GM23338 (cell line): ENCODE results near the gene TLCD3A. TPM values are rescaled to one million over a fixed set of nuclear protein-coding genes. Genes with fewer than 3 reads are reported as not detected.

Experiments
- ATAC-seq: fragments of 200-7000 bp; cut with Tn5 transposase; 3 replicates; pipeline ENCODE4 v1.9.1; 2020
- DNase-seq: peaks from one replicate; pipeline ENCODE4 v3.0.0-alpha.2; 2015; ENCODE audit warnings: low spot score
- H2AFZ ChIP-seq: fragments of 200-600 bp; sonication (generic); 2 replicates; pipeline ENCODE4 v1.8.0; 2016; ENCODE audit warnings: antibody characterized with exemption, mild to moderate bottlenecking, moderate library complexity
- H3F3A ChIP-seq: fragments of 200-600 bp; sonication (generic); replicated peaks from 2 replicates; pipeline ENCODE4 v1.8.0; 2017; ENCODE audit warnings: antibody characterized with exemption, mixed run types, low read depth
- H3K27ac ChIP-seq: fragments of 200-600 bp; sonication (generic); 2 replicates; pipeline ENCODE4 v1.6.1; 2016; ENCODE audit warnings: low read depth
- H3K27me3 ChIP-seq: fragments of 200-600 bp; sonication (generic); 2 replicates; pipeline ENCODE4 v1.8.0; 2016; ENCODE audit warnings: mild to moderate bottlenecking, mixed run types, moderate library complexity; ENCODE audit not compliant: insufficient read depth
- H3K36me3 ChIP-seq: fragments of 200-600 bp; sonication (generic); 2 replicates; pipeline ENCODE4 v1.8.0; 2016; ENCODE audit warnings: mild to moderate bottlenecking; ENCODE audit not compliant: insufficient read depth
- H3K4me1 ChIP-seq: fragments of 200-600 bp; sonication (generic); 2 replicates; pipeline ENCODE4 v1.8.0; 2016; ENCODE audit warnings: mild to moderate bottlenecking, moderate library complexity; ENCODE audit not compliant: insufficient read depth
- H3K4me2 ChIP-seq: fragments of 200-600 bp; sonication (generic); 2 replicates; pipeline ENCODE4 v1.7.1; 2017; ENCODE audit warnings: mixed run types
- H3K4me3 ChIP-seq: fragments of 200-600 bp; sonication (generic); 2 replicates; pipeline ENCODE4 v1.6.1; 2016; ENCODE audit warnings: mixed run types
- H3K79me2 ChIP-seq: fragments of 200-600 bp; sonication (generic); replicated peaks from 2 replicates; pipeline ENCODE4 v1.8.0; 2017; ENCODE audit warnings: mild to moderate bottlenecking; ENCODE audit not compliant: insufficient read depth
- H3K9me2 ChIP-seq: fragments of 200-600 bp; sonication (generic); 2 replicates; pipeline ENCODE4 v1.8.0; 2017; ENCODE audit not compliant: insufficient read depth
- H4K20me1 ChIP-seq: fragments of 200-600 bp; sonication (generic); replicated peaks from 2 replicates; pipeline ENCODE4 v1.8.0; 2017; ENCODE audit warnings: mild to moderate bottlenecking; ENCODE audit not compliant: insufficient read depth
- H3K27ac Mint-ChIP-seq: 2 replicates; pipeline ENCODE4 v1.8.0; 2020; ENCODE audit warnings: inconsistent platforms, mild to moderate bottlenecking, moderate library complexity, mixed read lengths
- H3K27me3 Mint-ChIP-seq: 3 replicates; pipeline ENCODE4 v1.8.0; 2022; ENCODE audit warnings: low read depth, mild to moderate bottlenecking, moderate library complexity, mixed read lengths, inconsistent platforms; ENCODE audit not compliant: insufficient read depth, poor library complexity
- H3K36me3 Mint-ChIP-seq: 3 replicates; pipeline ENCODE4 v1.8.0; 2021; ENCODE audit warnings: low read depth, mild to moderate bottlenecking, inconsistent platforms, moderate library complexity, mixed read lengths
- H3K4me1 Mint-ChIP-seq: 3 replicates; pipeline ENCODE4 v1.8.0; 2020; ENCODE audit warnings: mild to moderate bottlenecking, inconsistent platforms, mixed read lengths
- H3K4me3 Mint-ChIP-seq: 3 replicates; pipeline ENCODE4 v1.8.0; 2021; ENCODE audit warnings: moderate library complexity, mild to moderate bottlenecking, inconsistent platforms, mixed read lengths
- H3K9me3 Mint-ChIP-seq: 3 replicates; pipeline ENCODE4 v1.8.0; 2020; ENCODE audit warnings: moderate library complexity, mild to moderate bottlenecking, inconsistent platforms, mixed read lengths
- JUNB ChIP-seq: IDR thresholded peaks from one replicate; pipeline ENCODE4 v1.6.1; 2016; ENCODE audit warnings: antibody characterized with exemption; ENCODE audit not compliant: unreplicated experiment
- POLR2AphosphoS5 ChIP-seq: IDR thresholded peaks from 2 replicates; pipeline ENCODE4 v1.6.1; 2016; ENCODE audit warnings: antibody characterized with exemption, low read depth
- STAT1 ChIP-seq: IDR thresholded peaks from one replicate; pipeline ENCODE4 v1.6.1; 2016; ENCODE audit warnings: antibody characterized with exemption; ENCODE audit not compliant: unreplicated experiment
- ZNF114 ChIP-seq: fragments of 250-450 bp; sonication (Bioruptor Pico); IDR thresholded peaks from 2 replicates; pipeline ENCODE4 v1.5.0; 2020; ENCODE audit warnings: mild to moderate bottlenecking, moderate library complexity
- polyA plus RNA-seq: library from polyadenylated mRNA; unstranded; fragments of >200 nt; fragmentation: Nextera tagmentation; extraction: Ambion mirVana; gene quantifications from 2 replicates; pipeline ENCODE4 v1.2.1, GENCODE V29; 2016
- total RNA-seq: library from RNA; depleted of rRNA; stranded (reverse); fragments of >200 nt; shearing (Covaris generic); gene quantifications from 2 replicates; pipeline ENCODE4 v1.2.3, GENCODE V29; 2014
- TF ChIP-seq, protein P1 (sequence below): fragments of 250-450 bp; sonication (Bioruptor Pico); IDR thresholded peaks from 2 replicates; pipeline ENCODE4 v1.5.0; 2020; ENCODE audit warnings: mild to moderate bottlenecking, moderate library complexity
- TF ChIP-seq, protein P2 (sequence below), 2 experiments: fragments of 200-600 bp in 1 of 2; sonication (generic) in 1 of 2; conservative IDR thresholded peaks; 2 replicates each; pipeline versions ENCODE4 v1.5.1 to v1.6.1; 2016 to 2017; ENCODE audit warnings: antibody characterized with exemption in 2 of 2, low read depth in 2 of 2, mild to moderate bottlenecking in 2 of 2, moderate library complexity in 1 of 2
- TF ChIP-seq, protein P3 (sequence below): IDR thresholded peaks from 2 replicates; pipeline ENCODE4 v1.6.1; 2016; ENCODE audit warnings: antibody characterized with exemption

Gene TLCD3A
- total and polyA plus RNA-seq, 2 experiments from 2014 or later, result 10.3 to 21.1 TPM

DNA sequence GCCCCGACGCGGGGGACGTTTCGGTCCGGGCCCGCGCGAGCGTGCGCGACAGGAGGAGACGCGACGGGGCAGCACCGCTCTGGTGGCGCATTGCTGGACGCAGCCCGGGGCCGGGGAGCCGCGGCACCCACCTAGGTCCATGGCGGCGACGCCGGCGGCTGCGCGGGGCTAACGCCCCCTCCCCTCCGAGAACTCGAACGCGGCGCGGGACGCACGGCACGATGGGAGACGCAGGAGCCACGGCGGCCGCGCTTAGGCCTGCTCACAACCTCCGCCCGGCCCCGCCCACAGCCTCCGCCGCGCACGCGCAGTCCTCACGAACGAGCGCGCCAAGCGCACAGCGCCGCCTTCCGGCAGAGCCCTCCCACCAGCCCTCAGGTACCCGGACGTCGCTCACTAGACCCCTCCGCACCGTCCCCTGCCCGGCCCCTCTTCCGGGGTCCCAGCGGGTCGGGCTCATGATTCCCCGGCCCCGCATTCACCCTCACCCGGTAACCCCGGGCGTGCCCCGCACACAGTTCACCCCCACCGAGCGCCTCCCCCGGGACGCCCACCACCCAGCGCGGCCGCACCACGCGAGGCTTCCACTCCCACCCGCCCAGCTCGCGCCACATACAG is 19.7 kb downstream of the TLCD3A start, which contains the start of gene GEMIN4:
TSS of gene GEMIN4 (minus strand) at position 263 of the 618 bp plus-strand sequence. CDS start at position 141, 122 bp downstream.
- TF ChIP-seq POLR2AphosphoS5 (peak; percentile 75), JUNB (no peak), STAT1 (no peak), ZNF114 (no peak)
- TF ChIP-seq, protein P1, sequence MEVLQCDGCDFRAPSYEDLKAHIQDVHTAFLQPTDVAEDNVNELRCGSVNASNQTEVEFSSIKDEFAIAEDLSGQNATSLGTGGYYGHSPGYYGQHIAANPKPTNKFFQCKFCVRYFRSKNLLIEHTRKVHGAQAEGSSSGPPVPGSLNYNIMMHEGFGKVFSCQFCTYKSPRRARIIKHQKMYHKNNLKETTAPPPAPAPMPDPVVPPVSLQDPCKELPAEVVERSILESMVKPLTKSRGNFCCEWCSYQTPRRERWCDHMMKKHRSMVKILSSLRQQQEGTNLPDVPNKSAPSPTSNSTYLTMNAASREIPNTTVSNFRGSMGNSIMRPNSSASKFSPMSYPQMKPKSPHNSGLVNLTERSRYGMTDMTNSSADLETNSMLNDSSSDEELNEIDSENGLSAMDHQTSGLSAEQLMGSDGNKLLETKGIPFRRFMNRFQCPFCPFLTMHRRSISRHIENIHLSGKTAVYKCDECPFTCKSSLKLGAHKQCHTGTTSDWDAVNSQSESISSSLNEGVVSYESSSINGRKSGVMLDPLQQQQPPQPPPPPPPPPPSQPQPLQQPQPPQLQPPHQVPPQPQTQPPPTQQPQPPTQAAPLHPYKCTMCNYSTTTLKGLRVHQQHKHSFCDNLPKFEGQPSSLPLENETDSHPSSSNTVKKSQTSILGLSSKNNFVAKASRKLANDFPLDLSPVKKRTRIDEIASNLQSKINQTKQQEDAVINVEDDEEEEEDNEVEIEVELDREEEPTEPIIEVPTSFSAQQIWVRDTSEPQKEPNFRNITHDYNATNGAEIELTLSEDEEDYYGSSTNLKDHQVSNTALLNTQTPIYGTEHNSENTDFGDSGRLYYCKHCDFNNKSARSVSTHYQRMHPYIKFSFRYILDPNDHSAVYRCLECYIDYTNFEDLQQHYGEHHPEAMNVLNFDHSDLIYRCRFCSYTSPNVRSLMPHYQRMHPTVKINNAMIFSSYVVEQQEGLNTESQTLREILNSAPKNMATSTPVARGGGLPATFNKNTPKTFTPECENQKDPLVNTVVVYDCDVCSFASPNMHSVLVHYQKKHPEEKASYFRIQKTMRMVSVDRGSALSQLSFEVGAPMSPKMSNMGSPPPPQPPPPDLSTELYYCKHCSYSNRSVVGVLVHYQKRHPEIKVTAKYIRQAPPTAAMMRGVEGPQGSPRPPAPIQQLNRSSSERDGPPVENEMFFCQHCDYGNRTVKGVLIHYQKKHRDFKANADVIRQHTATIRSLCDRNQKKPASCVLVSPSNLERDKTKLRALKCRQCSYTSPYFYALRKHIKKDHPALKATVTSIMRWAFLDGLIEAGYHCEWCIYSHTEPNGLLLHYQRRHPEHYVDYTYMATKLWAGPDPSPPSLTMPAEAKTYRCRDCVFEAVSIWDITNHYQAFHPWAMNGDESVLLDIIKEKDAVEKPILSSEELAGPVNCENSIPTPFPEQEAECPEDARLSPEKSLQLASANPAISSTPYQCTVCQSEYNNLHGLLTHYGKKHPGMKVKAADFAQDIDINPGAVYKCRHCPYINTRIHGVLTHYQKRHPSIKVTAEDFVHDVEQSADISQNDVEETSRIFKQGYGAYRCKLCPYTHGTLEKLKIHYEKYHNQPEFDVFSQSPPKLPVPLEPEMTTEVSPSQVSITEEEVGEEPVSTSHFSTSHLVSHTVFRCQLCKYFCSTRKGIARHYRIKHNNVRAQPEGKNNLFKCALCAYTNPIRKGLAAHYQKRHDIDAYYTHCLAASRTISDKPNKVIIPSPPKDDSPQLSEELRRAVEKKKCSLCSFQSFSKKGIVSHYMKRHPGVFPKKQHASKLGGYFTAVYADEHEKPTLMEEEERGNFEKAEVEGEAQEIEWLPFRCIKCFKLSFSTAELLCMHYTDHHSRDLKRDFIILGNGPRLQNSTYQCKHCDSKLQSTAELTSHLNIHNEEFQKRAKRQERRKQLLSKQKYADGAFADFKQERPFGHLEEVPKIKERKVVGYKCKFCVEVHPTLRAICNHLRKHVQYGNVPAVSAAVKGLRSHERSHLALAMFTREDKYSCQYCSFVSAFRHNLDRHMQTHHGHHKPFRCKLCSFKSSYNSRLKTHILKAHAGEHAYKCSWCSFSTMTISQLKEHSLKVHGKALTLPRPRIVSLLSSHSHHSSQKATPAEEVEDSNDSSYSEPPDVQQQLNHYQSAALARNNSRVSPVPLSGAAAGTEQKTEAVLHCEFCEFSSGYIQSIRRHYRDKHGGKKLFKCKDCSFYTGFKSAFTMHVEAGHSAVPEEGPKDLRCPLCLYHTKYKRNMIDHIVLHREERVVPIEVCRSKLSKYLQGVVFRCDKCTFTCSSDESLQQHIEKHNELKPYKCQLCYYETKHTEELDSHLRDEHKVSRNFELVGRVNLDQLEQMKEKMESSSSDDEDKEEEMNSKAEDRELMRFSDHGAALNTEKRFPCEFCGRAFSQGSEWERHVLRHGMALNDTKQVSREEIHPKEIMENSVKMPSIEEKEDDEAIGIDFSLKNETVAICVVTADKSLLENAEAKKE, result no peak
- TF ChIP-seq, protein P2, sequence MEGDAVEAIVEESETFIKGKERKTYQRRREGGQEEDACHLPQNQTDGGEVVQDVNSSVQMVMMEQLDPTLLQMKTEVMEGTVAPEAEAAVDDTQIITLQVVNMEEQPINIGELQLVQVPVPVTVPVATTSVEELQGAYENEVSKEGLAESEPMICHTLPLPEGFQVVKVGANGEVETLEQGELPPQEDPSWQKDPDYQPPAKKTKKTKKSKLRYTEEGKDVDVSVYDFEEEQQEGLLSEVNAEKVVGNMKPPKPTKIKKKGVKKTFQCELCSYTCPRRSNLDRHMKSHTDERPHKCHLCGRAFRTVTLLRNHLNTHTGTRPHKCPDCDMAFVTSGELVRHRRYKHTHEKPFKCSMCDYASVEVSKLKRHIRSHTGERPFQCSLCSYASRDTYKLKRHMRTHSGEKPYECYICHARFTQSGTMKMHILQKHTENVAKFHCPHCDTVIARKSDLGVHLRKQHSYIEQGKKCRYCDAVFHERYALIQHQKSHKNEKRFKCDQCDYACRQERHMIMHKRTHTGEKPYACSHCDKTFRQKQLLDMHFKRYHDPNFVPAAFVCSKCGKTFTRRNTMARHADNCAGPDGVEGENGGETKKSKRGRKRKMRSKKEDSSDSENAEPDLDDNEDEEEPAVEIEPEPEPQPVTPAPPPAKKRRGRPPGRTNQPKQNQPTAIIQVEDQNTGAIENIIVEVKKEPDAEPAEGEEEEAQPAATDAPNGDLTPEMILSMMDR (conservative IDR thresholded peaks at IDR 0.05; ENCODE audit: low read depth in 2 of 2), result peak; percentile 59 to 93
- TF ChIP-seq, protein P3, sequence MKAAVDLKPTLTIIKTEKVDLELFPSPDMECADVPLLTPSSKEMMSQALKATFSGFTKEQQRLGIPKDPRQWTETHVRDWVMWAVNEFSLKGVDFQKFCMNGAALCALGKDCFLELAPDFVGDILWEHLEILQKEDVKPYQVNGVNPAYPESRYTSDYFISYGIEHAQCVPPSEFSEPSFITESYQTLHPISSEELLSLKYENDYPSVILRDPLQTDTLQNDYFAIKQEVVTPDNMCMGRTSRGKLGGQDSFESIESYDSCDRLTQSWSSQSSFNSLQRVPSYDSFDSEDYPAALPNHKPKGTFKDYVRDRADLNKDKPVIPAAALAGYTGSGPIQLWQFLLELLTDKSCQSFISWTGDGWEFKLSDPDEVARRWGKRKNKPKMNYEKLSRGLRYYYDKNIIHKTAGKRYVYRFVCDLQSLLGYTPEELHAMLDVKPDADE, result peak; percentile 40; the same call in 1 of the 2 replicates
- H3K27ac Mint-ChIP-seq, result peak within 1 kb of the TSS; percentile 87
- Histone ChIP-seq H3K4me3 (peak within 1 kb of the TSS; percentile 96), H3K4me1 (peaks cover 6% of the 10 kb centered on the region; the same call in 1 of the 2 replicates), H3K79me2 (peaks cover 36% of the 10 kb centered on the region), H3K4me2 (peak within 1 kb of the TSS; percentile 99), H3K36me3 (peaks cover 18% of the 10 kb centered on the region; the same call in 1 of the 2 replicates), H3K9me2 (peaks cover 3% of the 10 kb centered on the region; the same call in 1 of the 2 replicates), H3K27ac (peak within 1 kb of the TSS; percentile 84; the same call in 1 of the 2 replicates), H2AFZ (peak within 1 kb of the TSS; percentile 83), H4K20me1 (peaks cover 7% of the 10 kb centered on the region; the same call in 1 of the 2 replicates), H3K27me3 (no peaks in the 10 kb centered on the region), H3F3A (0 out of 2 replicates have a peak, but pooled peaks cover 4% of the 10 kb centered on the region)
- H3K9me3 Mint-ChIP-seq, result peaks cover 42% of the 10 kb centered on the region
- ATAC-seq (peak; percentile 93), DNase-seq (peak; percentile 95)
- peak within 1 kb of the TSS; percentile 93 for H3K4me3 Mint-ChIP-seq
- H3K27me3 Mint-ChIP-seq, result peaks cover 28% of the 10 kb centered on the region
- peaks cover 23% of the 10 kb centered on the region for H3K4me1 Mint-ChIP-seq
- peaks cover 67% of the 10 kb centered on the region for H3K36me3 Mint-ChIP-seq
